SK-N-SH (cell line): Measurements from ENCODE around the gene HTRA2. TPM values are rescaled to one million over a fixed set of nuclear protein-coding genes. Genes with fewer than 3 reads are reported as not detected.

ENCODE experiments used
- CTCF ChIA-PET: fragments of 300-600, 350-600 bp; formaldehyde crosslinking; extraction: SDS; loops from one replicate; lab custom pipeline; 2021; lab: Yijun Ruan, JAX
- POLR2A ChIA-PET: fragments of 350-600 bp; sonication (Branson Sonifier 250); formaldehyde crosslinking; extraction: SDS; loops from one replicate; lab custom pipeline; 2020; ENCODE audit warnings: antibody characterized with exemption, inconsistent platforms; lab: Yijun Ruan, JAX
- DNase-seq: peaks from one replicate; pipeline ENCODE4 v3.0.0; 2012
- H2AFZ ChIP-seq: fragments of 200-600 bp; sonication (generic); 2 replicates; pipeline ENCODE4 v1.8.1; 2016; ENCODE audit warnings: antibody characterized with exemption, mild to moderate bottlenecking, low read depth
- H3F3A ChIP-seq: fragments of 200-600 bp; sonication (generic); replicated peaks from 2 replicates; pipeline ENCODE3; 2016; ENCODE audit warnings: antibody characterized with exemption, mild to moderate bottlenecking; ENCODE audit not compliant: insufficient read depth
- H3K27ac ChIP-seq, 2 experiments: fragments of 200-500 bp in 1 of 2; fragments of 200-600 bp in 1 of 2; sonication (Bioruptor generic) in 1 of 2; sonication (generic), shearing (Covaris generic) in 1 of 2; 2 replicates each; pipeline versions ENCODE4 v1.5.1 to v1.6.1; 2014 to 2016; ENCODE audit warnings: low read depth in 2 of 2, inconsistent platforms in 1 of 2, low read length in 1 of 2, mild to moderate bottlenecking in 1 of 2, mixed read lengths in 1 of 2
- H3K27me3 ChIP-seq: fragments of 200-600 bp; sonication (generic), shearing (Covaris generic); 2 replicates; pipeline ENCODE4 v1.6.1; 2016; ENCODE audit warnings: mixed run types; ENCODE audit not compliant: insufficient read depth
- H3K36me3 ChIP-seq, 2 experiments: fragments of 200-500 bp in 1 of 2; fragments of 200-600 bp in 1 of 2; sonication (Bioruptor generic) in 1 of 2; sonication (generic) in 1 of 2; replicated peaks in 1 of 2; 2 replicates each; pipeline versions ENCODE3 to v1.5.1; 2014 to 2016; ENCODE audit warnings: low read length in 1 of 2, mild to moderate bottlenecking in 1 of 2; ENCODE audit not compliant: insufficient read depth in 2 of 2, control insufficient read depth in 1 of 2
- H3K4me1 ChIP-seq, 2 experiments: fragments of 200-500 bp in 1 of 2; fragments of 200-600 bp in 1 of 2; sonication (Bioruptor generic) in 1 of 2; sonication (generic), shearing (Covaris generic) in 1 of 2; 2 replicates each; pipeline versions ENCODE4 v1.5.1 to v1.6.1; 2014 to 2016; ENCODE audit warnings: low read depth in 1 of 2, low read length in 1 of 2, mixed run types in 1 of 2; ENCODE audit not compliant: insufficient read depth in 2 of 2, control insufficient read depth in 1 of 2
- H3K4me2 ChIP-seq: fragments of 200-600 bp; sonication (generic), shearing (Covaris generic); 2 replicates; pipeline ENCODE4 v1.6.1; 2017; ENCODE audit warnings: mixed run types
- H3K4me3 ChIP-seq, 2 experiments: fragments of 200-500 bp in 1 of 2; fragments of 200-600 bp in 1 of 2; sonication (Bioruptor generic) in 1 of 2; sonication (generic), shearing (Covaris generic) in 1 of 2; 2 replicates each; pipeline versions ENCODE4 v1.5.1 to v1.8.1; 2014 to 2016; ENCODE audit warnings: low read depth in 2 of 2, inconsistent platforms in 1 of 2, low read length in 1 of 2, mild to moderate bottlenecking in 1 of 2, mixed read lengths in 1 of 2, moderate library complexity in 1 of 2
- H3K79me2 ChIP-seq: fragments of 200-600 bp; sonication (generic); 2 replicates; pipeline ENCODE4 v1.8.1; 2017; ENCODE audit warnings: mild to moderate bottlenecking; ENCODE audit not compliant: insufficient read depth
- H3K9ac ChIP-seq: fragments of 200-600 bp; sonication (generic); 2 replicates; pipeline ENCODE4 v1.6.1; 2017; ENCODE audit warnings: mixed run types
- H3K9me2 ChIP-seq: fragments of 200-600 bp; sonication (generic); 2 replicates; pipeline ENCODE4 v1.6.1; 2017; ENCODE audit warnings: mixed run types
- H3K9me3 ChIP-seq: fragments of 200-600 bp; sonication (generic); 2 replicates; pipeline ENCODE4 v1.6.1; 2017; ENCODE audit warnings: mixed run types, mild to moderate bottlenecking, moderate library complexity
- H4K20me1 ChIP-seq: fragments of 200-600 bp; sonication (generic); 2 replicates; pipeline ENCODE4 v1.6.1; 2017; ENCODE audit warnings: mild to moderate bottlenecking, mixed run types; ENCODE audit not compliant: insufficient read depth
- ELF1 ChIP-seq: IDR thresholded peaks from 2 replicates; pipeline ENCODE4 v1.4.0; 2012
- EP300 ChIP-seq, 2 experiments: IDR thresholded peaks; 2 replicates each; pipeline versions ENCODE4 v1.4.0 to v1.6.1; 2012; ENCODE audit warnings: borderline replicate concordance in 1 of 2, low read depth in 1 of 2, low read length in 1 of 2
- FOSL2 ChIP-seq: IDR thresholded peaks from 2 replicates; pipeline ENCODE4 v1.4.0; 2012; ENCODE audit warnings: low read depth, mild to moderate bottlenecking, moderate library complexity, borderline replicate concordance
- FOXM1 ChIP-seq: IDR thresholded peaks from 2 replicates; pipeline ENCODE4 v1.4.0; 2012; ENCODE audit warnings: low read depth, mild to moderate bottlenecking
- GABPA ChIP-seq: IDR thresholded peaks from 2 replicates; pipeline ENCODE4 v1.4.0; 2012; ENCODE audit warnings: low read depth, mild to moderate bottlenecking
- GATA2 ChIP-seq: sonication (generic); formaldehyde crosslinking; IDR thresholded peaks from 2 replicates; pipeline ENCODE4 v1.5.0; 2020; ENCODE audit warnings: mild to moderate bottlenecking, missing genetic modification reagents
- MXI1 ChIP-seq: IDR thresholded peaks from 2 replicates; pipeline ENCODE4 v1.6.1; 2012; ENCODE audit warnings: mild to moderate bottlenecking, low read depth, low read length, improper control_type of control experiment
- NRF1 ChIP-seq: IDR thresholded peaks from 2 replicates; pipeline ENCODE4 v1.6.1; 2012; ENCODE audit warnings: low read depth, mild to moderate bottlenecking, low read length
- RAD21 ChIP-seq: IDR thresholded peaks from 2 replicates; pipeline ENCODE4 v1.6.1; 2012; ENCODE audit warnings: mild to moderate bottlenecking, low read length
- RCOR1 ChIP-seq: fragments of 150-350 bp; IDR thresholded peaks from 2 replicates; pipeline ENCODE4 v1.6.1; 2017; ENCODE audit warnings: antibody characterized with exemption, low read length
- REST ChIP-seq: IDR thresholded peaks from 2 replicates; pipeline ENCODE4 v1.6.1; 2012; ENCODE audit warnings: mild to moderate bottlenecking, low read depth, low read length, moderate library complexity
- RFX5 ChIP-seq: IDR thresholded peaks from 2 replicates; pipeline ENCODE4 v1.6.1; 2012; ENCODE audit warnings: mild to moderate bottlenecking, improper control_type of control experiment, low read length
- RXRA ChIP-seq: IDR thresholded peaks from 2 replicates; pipeline ENCODE4 v1.4.0; 2012; ENCODE audit warnings: low read depth, mild to moderate bottlenecking, borderline replicate concordance
- USF1 ChIP-seq: IDR thresholded peaks from 2 replicates; pipeline ENCODE4 v1.4.0; 2012; ENCODE audit warnings: low read depth, borderline replicate concordance
- USF2 ChIP-seq: fragments of 150-350 bp; IDR thresholded peaks from 2 replicates; pipeline ENCODE4 v1.6.1; 2017; ENCODE audit warnings: antibody characterized with exemption, low read length, low read depth, borderline replicate concordance
- WGBS: methylation state at CpG from one replicate; pipeline ENCODE4 v1.1.6; 2017; ENCODE audit warnings: low lambda C conversion rate; 5-methylcytosine and 5-hydroxymethylcytosine counted together
- polyA plus RNA-seq, 3 experiments: library from polyadenylated mRNA; depleted of rRNA; stranded (reverse); fragments of >200 nt; gene quantifications; 2 replicates each; pipeline ENCODE4 v1.2.3, GENCODE V29; 2012
- TF ChIP-seq, protein P1 (sequence below): IDR thresholded peaks from 2 replicates; pipeline ENCODE4; 2012
- TF ChIP-seq, protein P2 (sequence below): fragments of 150-350 bp; IDR thresholded peaks from 2 replicates; pipeline ENCODE4 v1.6.1; 2016; ENCODE audit warnings: mild to moderate bottlenecking, low read depth, low read length

The HTRA2 gene
- polyA plus RNA-seq, 1 of the 3 experiments (the other 2 are of a cell fraction) = 55.7 TPM

DNA sequence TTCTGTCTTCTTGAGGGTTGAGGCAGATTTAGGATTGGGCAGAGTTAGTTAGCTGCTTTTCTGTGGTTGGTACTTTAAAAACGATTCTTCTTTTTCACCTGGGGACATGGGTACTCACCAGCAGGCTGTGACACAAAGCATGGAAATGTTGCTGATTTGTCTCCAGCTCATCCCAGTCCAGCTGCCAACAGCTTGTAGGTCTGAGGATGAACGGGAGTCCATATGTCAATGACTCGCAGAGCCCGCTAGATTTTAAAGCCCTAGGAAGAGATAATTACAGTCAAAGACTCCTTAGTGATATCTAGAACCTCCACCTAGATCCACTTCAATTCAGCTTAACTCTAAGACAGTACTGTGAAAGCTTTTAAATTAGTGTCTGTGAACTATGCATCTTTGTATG lies 45.6 kb downstream of the HTRA2 start:
- peaks cover 7 to 20% of the 10 kb centered on the region in 2 experiments for H3K4me1 ChIP-seq
- H3K4me3 ChIP-seq = no peak overlapping the region
- H4K20me1 ChIP-seq = no peaks in the 10 kb centered on the region
- POLR2A ChIA-PET = interaction anchor here (0.6 kb wide), 1 partner anchor 68 kb away, joined by 3 read pairs; no protein-coding TSS in a partner anchor
- no peak for DNase-seq
- H3K79me2 ChIP-seq = no peaks in the 10 kb centered on the region
- H3K9ac ChIP-seq = no peak overlapping the region
- H3K27ac ChIP-seq = peak overlapping the region; percentile 68 to 82; a peak in 1 of 4 replicates
- no peaks in the 10 kb centered on the region for H3K9me3 ChIP-seq
- TF ChIP-seq, protein P1, sequence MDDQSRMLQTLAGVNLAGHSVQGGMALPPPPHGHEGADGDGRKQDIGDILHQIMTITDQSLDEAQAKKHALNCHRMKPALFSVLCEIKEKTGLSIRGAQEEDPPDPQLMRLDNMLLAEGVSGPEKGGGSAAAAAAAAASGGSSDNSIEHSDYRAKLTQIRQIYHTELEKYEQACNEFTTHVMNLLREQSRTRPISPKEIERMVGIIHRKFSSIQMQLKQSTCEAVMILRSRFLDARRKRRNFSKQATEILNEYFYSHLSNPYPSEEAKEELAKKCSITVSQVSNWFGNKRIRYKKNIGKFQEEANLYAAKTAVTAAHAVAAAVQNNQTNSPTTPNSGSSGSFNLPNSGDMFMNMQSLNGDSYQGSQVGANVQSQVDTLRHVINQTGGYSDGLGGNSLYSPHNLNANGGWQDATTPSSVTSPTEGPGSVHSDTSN = no peak
- TF ChIP-seq USF1 = no peak
- TF ChIP-seq NRF1 = no peak
- no peak for TF ChIP-seq FOSL2
- no peak for TF ChIP-seq ELF1
- no peak for TF ChIP-seq FOXM1
- TF ChIP-seq GABPA = no peak
- no peak for TF ChIP-seq GATA2 (CRISPR knock-in tag)
- TF ChIP-seq RCOR1 = no peak
- no peak for TF ChIP-seq USF2
- TF ChIP-seq RAD21 = no peak
- TF ChIP-seq MXI1 = no peak
- TF ChIP-seq RXRA = no peak
- no peak for TF ChIP-seq EP300 (IDR thresholded peaks at IDR 0.05; ENCODE audit: borderline replicate concordance in 1 of 2, low read depth in 1 of 2, low read length in 1 of 2)
- TF ChIP-seq RFX5 = no peak
- TF ChIP-seq, protein P2, sequence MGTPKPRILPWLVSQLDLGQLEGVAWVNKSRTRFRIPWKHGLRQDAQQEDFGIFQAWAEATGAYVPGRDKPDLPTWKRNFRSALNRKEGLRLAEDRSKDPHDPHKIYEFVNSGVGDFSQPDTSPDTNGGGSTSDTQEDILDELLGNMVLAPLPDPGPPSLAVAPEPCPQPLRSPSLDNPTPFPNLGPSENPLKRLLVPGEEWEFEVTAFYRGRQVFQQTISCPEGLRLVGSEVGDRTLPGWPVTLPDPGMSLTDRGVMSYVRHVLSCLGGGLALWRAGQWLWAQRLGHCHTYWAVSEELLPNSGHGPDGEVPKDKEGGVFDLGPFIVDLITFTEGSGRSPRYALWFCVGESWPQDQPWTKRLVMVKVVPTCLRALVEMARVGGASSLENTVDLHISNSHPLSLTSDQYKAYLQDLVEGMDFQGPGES = no peak
- TF ChIP-seq REST = no peak
- no peaks in the 10 kb centered on the region for H3K27me3 ChIP-seq
- no peaks in the 10 kb centered on the region for H3K9me2 ChIP-seq
- H3K36me3 ChIP-seq = no peaks in the 10 kb centered on the region
- H3K4me2 ChIP-seq = no peak overlapping the region
- 69% methylated on average over 4 of the region's 4 CpGs for WGBS
- no peak overlapping the region for H2AFZ ChIP-seq
- CTCF ChIA-PET = interaction anchor here (0.9 to 7.3 kb wide), 4 partner anchors 9 to 43 kb away, joined by 3 to 75 read pairs (median 6); no protein-coding TSS in a partner anchor
- peaks cover 33% of the 10 kb centered on the region for H3F3A ChIP-seq
